GM21576 (cell line): ENCODE measurements around the gene ELF1.

Experiments used
- ATAC-seq: cut with Tn5 transposase; IDR thresholded peaks from one replicate; pipeline ENCODE4 v1.9.1; 2021; ENCODE audit warnings: mild to moderate bottlenecking, moderate library complexity; ENCODE audit not compliant: unreplicated experiment

ELF1 gene

DNA sequence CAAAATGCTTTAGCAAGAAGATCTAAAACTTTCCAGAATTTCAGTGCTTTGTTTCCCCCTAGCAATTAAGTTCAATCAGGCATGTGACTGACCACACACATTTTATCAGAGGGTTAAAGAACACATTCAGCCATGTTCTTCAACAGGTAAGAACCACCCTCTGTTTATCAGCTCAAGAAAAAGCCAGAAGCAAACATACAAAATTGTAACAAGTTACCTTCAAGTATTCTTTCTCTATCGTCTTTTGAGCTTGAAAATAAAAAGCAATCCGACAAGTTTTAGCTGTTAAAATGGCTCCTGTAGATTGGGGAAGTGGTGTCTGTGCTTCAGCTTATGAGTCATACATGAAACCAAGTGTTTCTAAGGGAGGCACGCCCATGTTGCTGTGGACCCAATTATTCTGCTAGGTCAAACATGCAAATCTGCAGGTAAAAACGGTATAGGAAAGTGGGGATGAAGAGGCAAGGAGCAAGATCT, at the start of gene ELF1:
Gene ELF1, minus strand, starts transcription at position 306 of the 477 bp plus-strand sequence. CDS start 37,262 bp downstream, outside the sequence.
- peak; percentile 84 for ATAC-seq

DNA sequence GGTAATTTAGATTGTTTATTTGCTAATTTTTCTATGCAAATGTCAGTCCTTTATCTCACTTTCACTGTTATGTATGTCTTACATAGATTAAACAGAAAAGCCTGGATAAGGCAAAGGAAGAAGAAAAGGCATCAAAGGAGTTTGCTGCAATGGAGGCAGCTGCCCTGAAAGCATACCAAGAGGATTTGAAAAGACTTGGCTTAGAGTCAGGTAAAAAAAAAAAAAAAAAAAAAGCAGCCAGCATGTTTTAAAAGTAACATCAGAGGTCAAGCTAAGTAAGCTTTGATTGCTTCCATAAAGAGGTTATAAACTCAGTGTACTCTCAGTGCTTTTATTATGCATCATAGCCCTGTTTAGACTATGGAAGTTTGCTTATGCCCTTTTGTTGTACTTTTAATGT, 46.0 kb upstream of the ELF1 start:
- ATAC-seq: no peak

DNA sequence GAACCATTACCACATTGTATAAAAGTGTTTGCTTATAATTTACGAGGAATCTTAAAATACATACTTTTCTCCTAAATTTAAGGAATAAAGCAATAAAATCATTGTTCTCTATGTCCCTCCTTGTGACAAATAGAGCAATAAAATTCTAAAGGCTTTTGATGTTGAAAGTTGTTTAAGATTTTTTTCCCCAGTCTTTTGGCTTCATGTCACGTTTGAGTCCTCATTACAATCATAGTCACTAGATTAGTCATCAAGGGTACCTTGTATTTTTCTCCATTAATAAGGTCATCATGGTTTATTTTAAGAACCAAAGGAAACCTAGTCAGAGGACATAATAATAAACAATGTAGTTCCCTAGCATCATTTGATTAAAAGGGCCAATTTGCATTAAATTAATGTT, 45.4 kb upstream of the ELF1 start:
- ATAC-seq: no peak

DNA sequence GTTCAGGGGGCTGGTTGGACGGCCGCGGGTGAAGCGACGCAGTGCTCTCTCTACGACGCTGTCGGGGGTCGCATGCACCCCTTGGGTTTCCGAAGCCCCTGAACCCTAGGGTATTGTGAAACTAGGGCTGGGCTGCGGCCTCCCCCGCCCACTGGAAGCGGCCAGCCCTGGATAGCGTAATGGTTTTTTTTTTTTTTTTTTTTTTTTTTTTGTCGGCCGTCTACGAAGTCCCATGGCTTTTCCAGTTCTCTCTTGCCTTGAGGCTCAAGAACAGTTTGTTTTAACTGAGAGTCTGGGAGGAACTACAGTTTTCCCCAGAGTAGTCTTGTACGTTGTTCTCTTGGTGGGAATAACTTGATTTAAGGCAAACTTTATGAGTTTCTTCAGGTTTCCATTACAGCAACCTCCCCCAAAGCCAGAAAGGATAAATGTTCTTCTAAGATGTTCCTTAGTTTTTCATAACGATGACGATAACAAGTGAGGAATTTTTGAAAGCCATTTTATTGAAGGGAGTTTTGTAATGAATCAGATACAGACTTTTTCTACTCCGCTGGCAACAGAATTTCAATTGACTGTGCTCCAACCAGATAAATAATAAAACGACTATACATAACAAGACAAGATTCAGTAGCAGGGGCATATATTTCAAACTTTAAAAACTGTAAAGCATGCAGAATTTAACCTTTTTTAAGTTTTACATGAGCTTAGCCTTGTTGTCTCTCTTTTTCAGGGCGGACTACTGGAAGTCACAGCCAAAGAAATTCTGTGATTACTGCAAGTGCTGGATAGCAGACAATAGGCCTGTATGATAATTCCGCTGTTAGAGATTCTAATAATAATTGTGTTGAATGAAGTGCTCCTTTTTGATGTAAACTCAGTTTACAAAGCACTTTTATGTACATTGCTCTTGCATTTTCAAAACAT, 43.1 kb upstream of the ELF1 start:
- peak; percentile 22 for ATAC-seq

DNA sequence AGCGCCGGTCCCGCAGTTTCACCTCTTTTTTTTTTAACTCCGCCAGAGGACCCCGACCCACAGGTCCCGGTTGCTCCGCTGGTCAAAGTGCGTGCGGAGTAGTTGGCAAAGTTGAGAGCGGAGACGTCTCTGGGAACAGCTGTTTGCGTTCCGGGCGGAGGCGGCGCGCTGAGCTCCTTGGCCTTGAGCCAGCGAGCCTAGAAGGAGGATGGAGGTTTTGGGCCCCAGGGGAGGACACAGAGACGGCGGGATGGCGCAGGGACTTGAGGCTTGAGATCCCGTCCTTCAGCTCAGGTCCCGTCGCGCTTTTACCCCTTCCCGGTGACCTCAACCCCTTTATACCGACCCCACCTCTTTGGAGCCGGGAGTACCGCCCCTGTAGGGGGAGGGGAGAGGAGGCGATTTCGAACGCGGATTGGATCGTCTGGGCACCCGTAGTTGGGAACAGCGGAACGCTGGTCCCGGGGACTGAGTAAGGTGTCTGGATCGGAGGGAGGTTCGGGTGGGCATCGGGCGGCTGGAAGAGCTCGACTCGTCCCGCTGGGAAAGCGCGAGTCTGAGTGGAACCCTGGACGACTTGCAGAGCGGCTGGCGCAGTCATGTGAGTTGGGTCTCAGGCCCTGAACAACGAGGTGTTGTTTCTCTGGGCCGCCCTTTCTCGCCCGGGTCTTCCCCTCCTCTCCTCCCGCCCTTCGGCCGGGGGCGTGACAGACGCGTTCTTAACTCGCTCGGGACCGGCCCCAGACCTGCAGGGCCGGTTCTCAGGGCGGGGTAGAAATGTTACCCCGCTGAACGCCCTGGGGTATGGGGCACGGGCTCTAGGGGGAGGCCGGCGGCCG, 42.2 kb upstream of the ELF1 start, which contains the start of gene WBP4:
Gene WBP4, plus strand, starts transcription at position 435 of the 839 bp plus-strand sequence. Its CDS starts 165 bp downstream, at position 600.
- peak; percentile 70 for ATAC-seq

DNA sequence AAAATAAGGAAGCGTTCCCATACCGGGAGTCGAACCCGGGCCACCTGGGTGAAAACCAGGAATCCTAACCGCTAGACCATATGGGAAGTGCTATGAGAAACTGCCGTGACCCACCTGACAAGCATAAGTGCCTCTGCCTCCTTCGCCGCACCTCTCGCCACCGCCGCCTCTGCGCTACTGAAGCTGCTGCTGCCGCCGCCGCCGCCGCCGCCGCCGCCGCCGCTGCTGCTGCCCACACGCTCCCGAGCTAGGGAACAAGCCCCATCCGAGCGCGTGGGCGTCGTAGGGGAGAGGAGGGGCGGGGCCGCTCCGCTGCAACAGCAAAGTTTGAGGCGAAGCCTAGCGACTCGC, 41.6 kb upstream of the ELF1 start:
- peak; percentile 17 for ATAC-seq

DNA sequence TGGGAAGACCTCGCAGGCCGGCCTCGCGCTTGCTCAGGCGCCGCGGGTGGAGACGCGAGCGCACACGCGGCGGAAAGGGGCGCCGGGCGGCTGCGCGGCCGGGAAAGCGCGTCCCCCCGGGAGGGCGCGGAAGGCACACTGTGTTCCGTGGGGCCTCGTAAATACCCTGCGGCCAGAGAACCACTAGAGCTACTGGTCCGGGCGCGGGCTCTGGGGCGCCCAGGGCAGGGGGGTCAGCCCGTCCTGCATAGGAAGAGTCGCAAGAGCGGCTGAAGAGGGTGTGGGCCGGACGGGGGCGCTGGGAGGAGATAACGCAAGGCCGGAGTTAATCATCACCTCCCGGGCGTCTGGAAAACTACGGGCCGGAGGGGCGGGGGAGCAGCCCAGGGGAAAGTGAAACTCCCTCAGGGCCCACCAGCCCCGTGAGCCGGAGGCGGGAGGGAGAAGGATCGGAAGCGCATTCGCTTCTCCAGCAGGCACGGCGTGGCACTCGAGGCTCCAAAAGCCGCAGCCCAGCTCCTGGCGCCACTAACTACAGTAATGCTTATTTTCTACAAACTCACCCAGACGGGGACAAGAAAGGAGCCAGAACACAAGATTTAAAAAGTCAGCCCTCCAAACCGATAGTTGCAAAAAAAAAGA, 41.1 kb upstream of the ELF1 start:
- peak; percentile 39 for ATAC-seq

DNA sequence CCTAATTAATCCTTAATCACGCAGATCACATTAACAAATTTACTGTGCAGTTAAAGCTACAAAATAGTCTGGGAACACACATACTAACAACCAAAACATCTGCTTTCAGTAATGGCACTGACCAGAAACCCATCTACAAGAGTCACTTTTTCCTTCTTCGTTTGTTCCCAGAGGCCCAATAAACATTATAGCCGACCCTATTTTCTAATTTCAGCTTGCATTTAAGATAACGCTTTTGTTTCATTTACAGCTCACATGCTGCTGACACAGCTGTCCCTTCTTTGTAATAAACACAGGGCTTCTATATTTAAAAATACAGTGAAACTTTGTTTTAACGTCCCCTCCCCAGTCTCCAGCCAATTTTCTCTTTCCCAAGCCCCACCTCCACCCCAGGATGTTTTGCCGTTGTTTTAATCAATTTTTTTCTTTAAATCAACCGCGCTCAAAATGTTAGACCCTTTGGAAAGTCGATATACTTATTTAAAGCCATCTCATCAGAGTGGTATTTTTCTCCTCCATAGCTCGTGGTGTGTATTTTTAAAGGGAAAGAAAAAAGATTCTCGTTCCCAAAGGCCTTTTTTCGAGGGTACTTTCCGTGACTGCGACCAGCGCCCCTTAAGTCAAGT, 40.5 kb upstream of the ELF1 start:
- ATAC-seq: no peak

DNA sequence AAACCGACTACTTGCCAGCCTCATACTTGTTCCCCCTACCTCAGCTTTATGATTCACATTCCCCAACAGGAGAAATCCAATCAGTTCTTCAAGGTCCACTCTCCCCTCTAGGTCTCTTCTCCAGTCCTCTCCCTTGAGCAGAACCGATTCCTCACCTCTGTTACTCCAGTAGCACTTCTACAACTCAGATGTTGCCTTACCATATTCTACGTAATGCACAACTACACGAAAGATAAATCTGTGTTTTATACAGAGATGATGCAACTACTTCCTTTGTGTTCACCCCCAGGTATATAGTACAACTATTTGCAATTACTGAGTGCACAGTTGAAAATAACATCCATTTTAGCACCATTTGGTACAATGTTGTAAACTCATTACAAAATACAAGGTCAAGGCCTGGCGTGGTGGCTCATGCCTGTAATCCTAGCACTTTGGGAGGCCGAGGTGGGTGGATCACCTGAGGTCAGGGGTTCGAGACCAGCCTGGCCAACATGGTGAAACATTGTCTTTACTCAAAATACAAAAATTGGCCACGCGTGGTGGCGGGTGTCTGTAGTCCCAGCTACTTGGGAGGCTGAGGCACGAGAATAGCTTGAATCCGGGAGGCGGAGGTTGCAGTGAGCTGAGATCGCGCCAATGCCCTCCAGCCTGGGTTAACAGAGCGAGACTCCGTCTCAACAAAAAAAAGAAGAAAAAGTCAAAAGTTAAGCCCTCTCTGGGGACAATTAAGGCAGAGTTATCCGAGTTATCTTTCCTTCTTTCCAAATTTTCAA, 39.4 kb upstream of the ELF1 start:
- ATAC-seq: no peak

DNA sequence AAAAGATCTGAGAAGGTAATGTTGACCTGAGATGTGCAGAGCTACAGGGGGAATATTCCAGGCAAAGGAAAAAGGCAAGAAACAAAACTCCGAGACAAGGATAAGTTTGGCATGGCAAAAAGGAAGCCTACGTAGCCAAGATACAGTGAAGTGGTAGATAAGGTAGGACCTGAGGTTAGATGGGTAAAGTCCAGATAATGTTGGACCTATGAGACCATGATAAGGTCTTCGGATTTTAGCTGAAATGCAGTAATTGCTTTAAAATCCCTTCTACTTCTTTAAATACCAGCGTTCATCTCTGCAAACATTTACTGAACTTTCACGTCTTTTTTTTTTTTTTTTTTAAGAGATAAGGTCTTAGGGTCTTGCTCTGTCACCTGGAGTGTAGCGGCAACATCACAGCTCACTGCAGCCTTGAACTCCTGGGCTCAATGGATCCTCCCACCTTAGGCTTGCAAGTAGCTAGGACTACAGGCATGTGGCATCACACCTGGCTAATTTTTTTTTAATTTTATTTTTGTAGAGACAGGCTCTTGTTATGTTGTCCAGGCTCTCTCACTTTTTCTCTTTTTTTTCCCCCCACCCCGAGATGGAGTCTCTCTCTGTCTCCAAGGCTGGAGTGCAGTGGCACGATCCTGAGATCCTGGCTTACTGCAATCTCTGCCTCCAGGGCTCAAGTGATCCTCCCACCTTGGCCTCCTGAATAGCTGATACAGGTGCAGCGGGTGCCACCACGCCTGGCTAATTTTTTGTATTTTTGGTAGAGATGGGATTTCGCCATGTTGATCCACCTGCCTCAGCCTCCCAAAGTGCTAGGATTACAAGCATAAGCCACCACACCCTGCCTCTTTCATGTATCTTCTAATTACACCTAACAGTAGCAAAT, 38.0 kb upstream of the ELF1 start:
- no peak for ATAC-seq

DNA sequence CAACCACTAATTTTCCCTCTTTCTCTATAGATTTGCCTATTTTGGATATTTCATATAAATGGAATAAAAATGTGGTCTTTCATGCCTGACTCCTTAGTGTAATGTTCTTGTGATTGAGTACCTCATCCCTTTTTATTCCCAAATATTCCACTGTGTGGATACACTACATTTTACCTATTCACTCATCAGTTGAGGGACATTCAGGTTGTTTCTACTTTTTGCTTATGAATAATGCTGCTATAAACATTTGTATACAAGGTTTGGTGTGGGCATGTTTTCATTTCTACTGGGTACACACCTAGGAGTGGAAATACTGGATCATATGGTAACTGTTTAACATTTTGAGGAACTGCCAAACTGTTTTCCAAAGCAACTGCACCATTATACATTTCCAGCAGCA, 37.1 kb upstream of the ELF1 start:
- no peak for ATAC-seq

DNA sequence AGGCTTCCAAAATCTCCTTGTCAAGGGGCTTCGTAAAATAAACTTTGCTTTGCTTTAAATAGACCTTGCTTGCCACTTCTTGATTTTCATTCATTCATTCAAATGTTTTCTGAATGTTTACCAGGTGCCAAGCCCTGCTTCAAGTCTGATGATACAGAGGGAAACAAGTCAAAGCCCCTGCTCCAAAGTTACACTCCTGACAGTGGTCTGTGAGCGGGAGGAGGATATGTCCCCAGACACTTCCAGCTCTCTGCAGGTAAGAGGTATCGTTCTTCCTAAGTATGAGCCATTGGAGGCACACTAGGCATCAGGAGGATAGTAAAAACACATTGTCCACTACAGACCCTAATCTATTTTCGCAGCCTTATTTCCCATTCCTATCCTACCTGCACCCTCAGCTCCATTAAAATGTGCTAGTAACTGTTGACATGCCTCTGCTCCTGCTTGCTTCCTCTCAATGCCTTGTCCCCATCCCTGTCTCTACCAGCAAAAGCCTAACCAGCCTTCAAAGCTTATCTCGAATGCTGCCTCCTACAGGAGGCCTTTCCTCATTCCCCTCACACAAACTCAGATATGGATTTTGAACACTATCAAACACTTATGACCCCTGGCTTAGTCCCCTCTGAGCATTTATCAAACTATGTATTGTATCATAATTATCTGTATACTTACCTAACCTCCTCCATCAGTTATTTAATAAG, 36.0 kb upstream of the ELF1 start:
- ATAC-seq: no peak

DNA sequence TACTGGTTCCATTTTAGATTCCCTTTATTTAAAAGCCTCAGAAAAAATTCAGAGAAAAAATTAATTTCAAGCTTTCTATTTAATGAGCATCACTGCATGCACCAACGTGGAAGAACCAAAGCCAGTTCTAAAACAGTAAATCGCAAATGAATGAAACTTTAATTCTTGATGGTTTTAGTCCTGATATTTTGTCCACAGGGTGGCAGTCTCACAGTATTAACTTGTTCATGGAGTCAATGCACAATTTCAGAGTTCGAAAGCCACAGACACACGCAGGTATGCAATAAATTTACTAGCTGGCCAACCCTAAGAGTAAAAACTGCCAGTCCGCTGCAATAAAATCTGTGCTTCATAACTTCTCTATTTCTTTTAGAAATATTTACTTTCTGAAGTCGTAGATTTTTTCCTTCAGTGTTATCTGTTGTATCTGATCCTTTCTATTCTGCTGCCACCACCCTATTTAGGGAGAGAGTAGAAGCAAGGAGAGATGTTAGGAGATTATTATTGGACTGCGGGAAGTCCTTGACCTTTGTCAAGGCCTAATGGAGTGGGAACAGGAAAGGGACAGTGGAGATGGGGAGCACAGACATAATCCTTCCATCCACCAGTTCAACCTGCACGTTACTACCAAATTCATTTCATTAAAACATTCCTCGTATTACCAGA, 35.2 kb upstream of the ELF1 start:
- ATAC-seq: no peak

DNA sequence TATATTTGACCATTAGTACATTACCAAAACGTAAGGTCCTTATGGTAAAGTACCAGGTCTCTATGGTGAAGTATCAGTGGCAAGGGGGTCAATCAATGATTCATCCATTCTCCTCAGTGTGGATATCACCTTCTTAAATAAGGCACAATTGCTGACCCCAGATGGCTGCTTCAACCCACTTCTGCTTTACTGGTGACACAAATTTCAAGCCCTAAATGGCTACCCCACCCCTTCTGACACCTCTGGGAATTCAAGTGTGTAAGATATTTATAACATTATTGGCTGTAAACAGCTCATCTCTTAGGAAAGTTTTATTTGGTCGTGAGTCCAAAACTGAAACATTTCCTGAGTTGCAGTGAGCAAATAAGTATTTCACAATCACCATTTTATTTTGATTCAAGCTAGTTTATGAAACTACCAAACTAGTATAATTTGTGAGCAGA, 34.3 kb upstream of the ELF1 start:
- ATAC-seq: peak; percentile 43

DNA sequence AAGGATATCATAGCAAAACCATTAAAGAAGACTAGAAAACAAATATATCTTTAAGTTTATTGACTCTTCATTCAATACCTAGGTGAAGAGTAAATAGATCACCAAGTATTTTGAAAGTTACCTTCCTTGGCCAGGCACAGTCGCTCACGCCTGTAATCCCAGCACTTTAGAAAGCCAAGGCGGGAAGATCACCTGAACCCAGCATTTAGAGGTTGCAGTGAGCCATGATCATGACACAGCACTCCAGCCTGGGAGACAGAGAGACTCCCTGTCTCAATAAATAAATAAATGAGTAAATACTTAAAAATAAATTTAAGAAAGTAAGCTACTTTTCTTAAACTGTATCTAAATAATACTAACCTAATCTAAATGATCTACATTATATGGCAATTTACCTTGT, 33.3 kb upstream of the ELF1 start:
- ATAC-seq: no peak

DNA sequence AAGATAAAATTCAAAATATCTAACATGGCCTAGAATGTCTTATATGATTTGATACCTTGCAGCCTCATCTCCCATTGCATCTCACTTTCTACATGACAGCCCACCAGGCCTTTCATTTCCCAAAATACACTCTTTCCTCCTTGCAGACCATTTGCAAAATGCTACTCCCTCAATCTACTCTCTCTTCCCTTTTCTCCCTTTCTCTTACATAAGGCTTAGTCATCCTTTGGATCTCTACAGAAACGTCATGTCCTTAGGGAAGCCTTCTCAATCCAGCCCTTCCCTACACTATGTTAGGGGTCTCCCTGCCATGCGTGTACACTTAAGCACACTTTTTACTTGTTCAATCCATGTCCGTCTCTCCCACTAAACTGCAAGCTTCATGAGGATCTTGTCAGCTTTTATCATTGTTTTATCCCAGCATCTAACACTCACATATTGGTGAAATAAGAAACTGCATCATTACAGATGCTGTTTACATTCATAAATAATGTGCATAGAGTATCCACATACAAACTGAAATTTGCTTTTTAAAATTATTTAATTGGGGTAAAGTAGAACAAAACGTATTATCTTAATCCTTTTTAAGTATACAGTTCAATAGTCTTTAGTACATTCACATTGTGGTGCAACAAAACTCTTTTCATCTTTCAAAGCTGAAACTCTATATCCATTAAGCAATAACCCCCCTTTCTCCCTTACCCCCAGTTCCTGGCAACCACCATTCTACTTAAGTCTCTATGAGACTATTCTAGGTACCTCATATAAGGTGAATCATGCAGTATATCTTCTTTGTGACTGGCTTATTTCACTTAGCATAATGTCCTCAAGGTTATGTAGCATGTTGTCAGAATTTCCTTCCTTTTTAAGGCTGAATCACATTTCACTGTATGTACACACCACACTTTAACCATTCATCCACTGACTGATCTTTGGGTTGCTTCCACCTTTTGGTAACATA, 30.6 kb upstream of the ELF1 start:
- no peak for ATAC-seq

DNA sequence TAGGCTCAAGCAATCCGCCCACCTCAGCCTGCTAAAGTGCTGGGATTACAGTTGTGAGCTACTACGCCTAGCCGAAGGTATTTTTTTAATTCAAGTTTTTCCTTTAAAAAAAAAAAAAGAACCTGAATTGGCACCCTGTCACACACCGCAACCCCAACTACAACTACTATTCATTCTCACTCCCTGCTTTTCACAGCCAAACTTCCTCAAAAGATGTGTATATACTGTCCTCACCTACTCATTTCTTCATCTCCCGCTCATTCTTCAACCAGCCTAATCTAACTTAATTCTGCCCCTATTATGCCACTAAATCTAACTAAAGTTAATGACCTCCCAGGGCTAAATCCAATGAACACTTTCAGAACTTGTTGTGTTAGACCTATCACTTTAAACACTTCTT, 29.5 kb upstream of the ELF1 start:
- no peak for ATAC-seq
